ENCODE results near the gene ANGEL1. TPM values are rescaled to one million over a fixed set of nuclear protein-coding genes. Genes with fewer than 3 reads are reported as not detected.

ANGEL1 gene
- total RNA-seq, 1 donor = 6.7 TPM

DNA sequence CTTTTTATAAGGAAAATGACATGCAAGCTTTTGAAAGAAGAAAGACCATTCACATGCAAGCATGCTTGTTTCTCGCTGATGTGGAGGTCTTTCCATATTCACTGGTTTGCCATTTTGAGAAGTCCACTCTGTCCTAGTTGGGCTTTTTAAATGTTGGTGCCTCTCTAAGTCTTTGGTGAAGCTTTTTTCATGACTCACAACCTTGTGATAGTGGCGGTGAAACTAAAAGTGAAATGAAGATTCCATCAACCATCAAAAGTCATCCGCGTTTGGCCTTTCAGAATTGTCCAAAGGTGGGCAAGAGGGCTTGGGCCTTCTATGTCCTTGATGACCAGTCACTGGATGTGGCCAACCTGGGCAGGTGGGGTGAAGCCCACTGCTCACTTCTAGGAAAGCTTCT is 17.9 kb upstream of the ANGEL1 start:
- Histone ChIP-seq H3K4me1 (ENCODE audit: insufficient read depth, low read length) (peaks cover 16% of the 10 kb centered on the region), H3K9me3 (ENCODE audit: low read depth, low read length) (no peaks in the 10 kb centered on the region), H3K4me3 (ENCODE audit: low read length) (no peak overlapping the region), H3K27me3 (ENCODE audit: insufficient read depth, low read length) (no peaks in the 10 kb centered on the region)

DNA sequence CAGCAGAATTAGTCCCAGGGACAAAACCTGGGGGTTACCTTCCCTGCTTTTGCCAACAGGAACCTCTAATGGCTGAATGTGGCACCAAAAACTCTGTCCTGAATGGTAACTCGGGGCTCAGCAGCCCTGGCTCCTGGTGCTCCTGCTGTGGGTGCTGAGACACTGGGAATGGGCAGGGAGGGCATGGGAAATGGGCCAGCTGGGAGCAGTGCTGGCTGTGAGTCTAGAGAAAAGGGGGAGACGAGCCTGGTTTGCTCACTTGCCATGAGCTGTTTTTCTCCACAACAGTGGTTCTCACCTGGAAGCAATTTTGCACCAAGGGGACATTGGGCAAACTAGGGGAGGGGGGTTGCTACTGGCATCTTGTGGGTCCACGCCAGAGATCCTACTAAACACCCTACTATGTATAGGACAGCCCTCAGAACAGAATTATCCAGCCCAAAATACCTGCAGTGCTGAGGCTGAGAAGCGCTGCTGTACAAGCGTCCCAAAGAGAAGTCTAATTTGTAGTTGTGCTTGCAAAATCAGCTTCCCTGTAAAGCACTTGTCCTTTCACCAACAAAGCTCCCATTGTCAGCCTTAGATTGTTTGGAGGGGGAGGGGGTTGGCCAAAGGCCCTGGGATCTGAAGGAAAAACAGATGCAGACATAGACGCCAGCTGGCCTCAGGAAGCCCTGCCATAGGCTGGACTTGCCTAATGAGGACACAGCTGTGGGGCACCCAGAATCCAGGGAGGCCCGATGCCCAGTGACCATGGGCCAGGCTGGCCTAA is 17.2 kb upstream of the ANGEL1 start:
- Histone ChIP-seq H3K9me3 (ENCODE audit: low read depth, low read length) (no peaks in the 10 kb centered on the region), H3K27me3 (ENCODE audit: insufficient read depth, low read length) (no peaks in the 10 kb centered on the region), H3K4me1 (ENCODE audit: insufficient read depth, low read length) (peaks cover 16% of the 10 kb centered on the region), H3K4me3 (ENCODE audit: low read length) (no peak overlapping the region)

DNA sequence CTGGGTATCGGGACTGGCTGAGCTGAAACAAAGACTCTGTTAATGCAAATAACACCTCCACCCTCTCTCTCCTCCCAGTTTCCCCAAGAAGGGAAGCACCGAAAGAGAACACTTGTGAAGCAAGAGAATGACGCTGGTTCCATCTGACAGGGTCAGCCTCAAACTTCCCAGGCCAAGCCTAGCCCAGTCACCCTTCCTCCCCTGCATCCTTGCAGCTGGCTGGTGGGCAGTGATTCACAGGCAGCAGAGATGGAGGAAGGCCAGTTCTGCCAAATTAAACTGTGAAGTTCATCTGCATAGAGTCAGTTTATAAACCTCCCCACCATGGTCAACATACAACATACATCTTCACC is 16.3 kb upstream of the ANGEL1 start:
- no peaks in the 10 kb centered on the region for H3K27me3 ChIP-seq (ENCODE audit: insufficient read depth, low read length)
- H3K9me3 ChIP-seq (ENCODE audit: low read depth, low read length) = no peaks in the 10 kb centered on the region
- H3K4me1 ChIP-seq (ENCODE audit: insufficient read depth, low read length) = peaks cover 16% of the 10 kb centered on the region
- no peak overlapping the region for H3K4me3 ChIP-seq (ENCODE audit: low read length)

DNA sequence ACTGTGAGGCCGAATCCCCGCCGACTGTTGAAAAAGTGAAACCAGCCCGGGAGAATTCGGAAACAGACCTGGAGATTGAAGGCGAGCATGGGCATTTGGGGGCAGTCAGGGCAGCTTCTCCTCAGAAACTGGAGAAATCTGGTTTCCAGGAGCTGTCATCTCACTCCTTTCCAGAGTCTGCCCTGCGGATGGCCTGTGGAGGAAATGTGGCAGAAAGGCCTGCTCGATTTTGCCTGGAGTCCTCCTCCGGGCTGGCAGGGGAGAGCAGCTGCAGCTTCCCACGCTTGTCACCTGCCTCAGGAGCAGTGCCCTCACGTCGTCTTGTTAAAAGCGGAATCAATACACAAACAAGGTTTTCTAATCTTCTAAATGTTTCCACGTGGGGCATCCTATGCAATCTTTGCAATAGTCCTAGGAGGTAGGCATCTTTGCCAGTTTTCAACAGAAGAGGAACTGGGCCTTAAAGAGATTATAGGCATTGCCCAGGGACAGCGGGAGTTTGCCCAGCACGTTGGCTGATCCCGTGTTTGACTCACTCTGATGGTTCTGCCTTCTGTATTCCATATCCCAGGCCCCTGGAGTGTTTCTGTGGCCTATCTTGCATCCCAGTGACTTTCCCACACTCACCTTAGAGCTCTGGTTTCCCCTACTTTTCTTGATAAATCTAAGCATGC is 15.8 kb upstream of the ANGEL1 start:
- Histone ChIP-seq H3K4me3 (ENCODE audit: low read length) (no peak overlapping the region), H3K27me3 (ENCODE audit: insufficient read depth, low read length) (no peaks in the 10 kb centered on the region), H3K9me3 (ENCODE audit: low read depth, low read length) (no peaks in the 10 kb centered on the region), H3K4me1 (ENCODE audit: insufficient read depth, low read length) (peaks cover 16% of the 10 kb centered on the region)

DNA sequence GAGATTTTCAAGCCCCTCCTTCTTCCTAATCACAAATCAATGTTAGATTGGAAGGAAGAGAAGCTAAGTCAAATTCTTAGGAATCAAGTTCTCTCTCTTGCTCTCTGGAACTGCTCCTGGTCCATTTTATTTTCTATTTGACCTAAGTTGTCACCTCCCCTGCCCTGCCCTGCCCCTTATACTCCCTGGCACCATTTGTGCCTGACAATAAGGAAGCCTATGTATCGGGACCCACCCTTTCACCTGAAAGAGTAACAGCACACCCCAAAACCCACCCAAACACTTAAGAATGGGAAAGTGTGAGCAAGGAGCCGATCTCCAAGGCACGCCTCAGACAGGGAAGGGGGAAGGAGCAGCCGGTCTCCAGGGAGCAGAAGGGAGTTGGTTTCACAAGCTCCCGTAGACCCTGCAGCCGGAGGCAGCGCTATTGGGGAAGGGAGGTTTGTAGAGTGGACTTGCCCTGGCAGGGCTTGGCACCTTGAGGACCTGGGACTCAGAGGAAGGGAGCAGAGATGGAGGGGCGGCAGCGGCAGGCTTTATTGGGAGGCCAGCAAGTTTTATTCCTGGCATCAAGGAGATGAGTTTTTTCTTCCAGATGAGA is 15.1 kb upstream of the ANGEL1 start:
- H3K4me1 ChIP-seq (ENCODE audit: insufficient read depth, low read length) = peaks cover 12% of the 10 kb centered on the region
- H3K4me3 ChIP-seq (ENCODE audit: low read length) = no peak overlapping the region
- H3K9me3 ChIP-seq (ENCODE audit: low read depth, low read length) = no peaks in the 10 kb centered on the region
- H3K27me3 ChIP-seq (ENCODE audit: insufficient read depth, low read length) = no peaks in the 10 kb centered on the region

DNA sequence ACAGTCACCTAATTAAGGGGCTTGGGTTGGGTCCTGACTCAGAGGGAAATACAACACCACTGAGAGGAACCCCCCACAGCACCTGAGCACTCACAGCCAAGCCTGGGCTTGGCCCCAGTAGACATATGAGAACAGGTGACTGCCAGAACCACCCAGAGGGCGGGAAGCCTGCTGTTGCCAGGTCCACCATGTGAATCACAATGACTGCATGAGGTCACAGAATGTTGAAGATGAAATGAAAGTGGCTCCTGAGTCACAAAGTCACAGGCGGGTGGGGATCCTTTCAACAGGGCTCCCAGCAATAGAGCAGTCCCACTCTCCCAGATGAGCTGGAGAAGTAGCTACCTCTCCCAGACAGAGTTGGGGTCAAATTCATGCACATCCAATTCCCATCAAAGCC is 13.4 kb upstream of the ANGEL1 start, which contains the start of gene LRRC74A:
TSS of gene LRRC74A (plus strand) at position 287 of the 400 bp plus-strand sequence. CDS start 290 bp downstream, outside the sequence.
- Histone ChIP-seq H3K27me3 (ENCODE audit: insufficient read depth, low read length) (no peaks in the 10 kb centered on the region), H3K4me1 (ENCODE audit: insufficient read depth, low read length) (peaks cover 4% of the 10 kb centered on the region), H3K4me3 (ENCODE audit: low read length) (no peak within 1 kb of the TSS), H3K9me3 (ENCODE audit: low read depth, low read length) (no peaks in the 10 kb centered on the region)

DNA sequence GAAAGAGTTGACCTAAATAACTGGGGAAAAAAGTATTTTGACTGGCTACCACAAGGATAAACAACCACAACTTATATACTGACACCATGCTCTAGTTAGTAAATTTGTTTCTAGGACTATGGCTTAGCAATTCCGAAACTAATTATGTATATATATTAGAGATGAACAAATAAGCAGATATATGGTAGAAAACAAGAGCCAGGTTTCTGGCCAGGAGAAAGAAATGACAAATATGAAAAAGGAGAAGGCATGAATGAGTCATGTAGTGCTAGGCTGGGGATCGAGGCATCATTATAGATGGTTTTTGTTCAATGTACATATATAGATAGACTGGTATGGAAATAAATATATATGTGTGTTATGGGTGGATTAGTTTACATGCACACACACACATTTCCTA is 8.0 kb upstream of the ANGEL1 start:
- Histone ChIP-seq H3K4me1 (ENCODE audit: insufficient read depth, low read length) (no peaks in the 10 kb centered on the region), H3K9me3 (ENCODE audit: low read depth, low read length) (no peaks in the 10 kb centered on the region), H3K4me3 (ENCODE audit: low read length) (no peak overlapping the region)

DNA sequence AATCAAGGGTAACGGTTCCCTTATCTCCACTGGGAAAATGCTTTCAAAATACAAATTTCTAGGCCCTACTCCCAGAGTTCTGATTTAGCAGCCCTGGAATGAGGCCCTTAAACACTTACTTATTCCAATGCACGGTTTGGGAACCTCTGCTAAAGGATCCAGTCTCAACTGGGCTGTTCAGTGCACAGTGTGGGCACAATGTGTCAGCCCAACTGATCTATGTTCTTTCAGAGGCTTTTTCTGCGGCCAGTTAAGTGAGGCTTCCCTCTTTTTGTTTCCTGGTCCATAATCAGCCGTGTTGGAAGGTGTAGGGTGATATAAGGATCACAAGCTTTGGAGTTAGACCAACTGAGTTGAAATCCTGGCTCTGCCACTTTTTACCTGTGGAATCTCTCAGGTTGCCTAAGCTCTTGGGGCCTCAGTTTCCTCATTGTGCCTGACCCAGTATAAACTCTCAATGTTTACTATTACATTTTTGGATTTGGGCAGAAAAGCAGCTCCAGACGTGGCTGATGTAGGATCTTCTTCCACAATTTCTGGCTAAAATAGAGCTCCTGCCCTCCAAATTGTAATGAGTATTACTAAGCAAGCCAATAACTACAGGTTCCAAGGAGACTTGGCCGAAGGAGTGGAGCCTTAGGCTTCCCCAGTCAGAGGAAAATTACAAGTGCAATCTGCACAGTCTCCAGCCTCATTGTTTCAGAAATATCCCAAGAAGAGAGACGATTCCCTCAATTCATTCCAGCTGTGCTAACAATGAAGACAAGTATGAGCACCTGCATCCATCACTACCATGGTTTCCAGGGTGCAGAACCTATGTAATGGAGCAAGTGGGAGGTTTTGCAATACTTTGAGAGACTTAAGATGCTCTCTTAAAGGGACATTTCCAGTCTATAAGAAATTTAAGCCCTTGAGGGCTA is 2.3 kb upstream of the ANGEL1 start:
- Histone ChIP-seq H3K4me3 (ENCODE audit: low read length) (no peak overlapping the region), H3K4me1 (ENCODE audit: insufficient read depth, low read length) (peaks cover 25% of the 10 kb centered on the region)

More for the DNA sequence above, 8.0 kb upstream of the ANGEL1 start:
- peaks cover 10% of the 10 kb centered on the region for H3K27me3 ChIP-seq (ENCODE audit: insufficient read depth, low read length)

DNA sequence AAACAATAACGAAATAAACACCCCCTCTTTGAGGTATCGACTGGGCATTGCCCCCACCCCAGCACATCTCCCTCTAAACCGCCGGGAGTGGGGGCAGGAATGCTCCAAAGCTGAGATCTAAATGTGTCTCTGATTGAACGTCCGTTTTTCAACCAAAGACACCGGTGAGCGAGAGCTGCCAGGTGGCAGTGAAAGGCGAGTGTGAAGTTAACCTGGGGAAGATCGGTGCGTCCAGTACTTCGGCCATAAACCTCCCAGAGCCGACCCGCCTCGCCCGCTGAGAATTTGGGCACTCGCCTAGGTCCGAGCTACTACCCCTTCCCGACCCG is 625 bp downstream of the ANGEL1 start:
- no peaks in the 10 kb centered on the region for H3K27me3 ChIP-seq (ENCODE audit: insufficient read depth, low read length)
- H3K4me1 ChIP-seq (ENCODE audit: insufficient read depth, low read length) = peaks cover 25% of the 10 kb centered on the region
- no peaks in the 10 kb centered on the region for H3K9me3 ChIP-seq (ENCODE audit: low read depth, low read length)
- H3K4me3 ChIP-seq (ENCODE audit: low read length) = peak overlapping the region; percentile 69

More for the DNA sequence above, 2.3 kb upstream of the ANGEL1 start:
- peaks cover 10% of the 10 kb centered on the region for H3K27me3 ChIP-seq (ENCODE audit: insufficient read depth, low read length)
- no peaks in the 10 kb centered on the region for H3K9me3 ChIP-seq (ENCODE audit: low read depth, low read length)

DNA sequence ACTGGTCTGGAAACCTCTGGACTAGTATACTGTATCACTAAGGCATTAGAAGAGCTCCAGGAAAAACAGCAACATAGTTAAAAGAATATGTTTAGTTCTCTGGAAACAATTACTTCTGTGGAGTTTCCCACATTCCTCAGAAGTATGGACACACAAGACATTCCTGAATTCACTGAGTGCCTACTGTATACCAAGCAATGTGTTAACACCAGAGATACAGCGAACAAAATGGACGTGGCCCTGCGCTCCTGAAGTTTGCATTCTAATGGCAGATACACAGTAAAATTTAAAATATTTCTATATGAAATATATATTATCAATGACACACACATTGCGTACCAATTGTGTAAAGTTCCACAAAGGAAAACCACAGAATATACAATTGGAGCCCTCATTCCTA is 1.1 kb downstream of the ANGEL1 start:
- Histone ChIP-seq H3K4me1 (ENCODE audit: insufficient read depth, low read length) (peaks cover 25% of the 10 kb centered on the region), H3K9me3 (ENCODE audit: low read depth, low read length) (no peaks in the 10 kb centered on the region), H3K27me3 (ENCODE audit: insufficient read depth, low read length) (no peaks in the 10 kb centered on the region), H3K4me3 (ENCODE audit: low read length) (peak overlapping the region; percentile 69)

DNA sequence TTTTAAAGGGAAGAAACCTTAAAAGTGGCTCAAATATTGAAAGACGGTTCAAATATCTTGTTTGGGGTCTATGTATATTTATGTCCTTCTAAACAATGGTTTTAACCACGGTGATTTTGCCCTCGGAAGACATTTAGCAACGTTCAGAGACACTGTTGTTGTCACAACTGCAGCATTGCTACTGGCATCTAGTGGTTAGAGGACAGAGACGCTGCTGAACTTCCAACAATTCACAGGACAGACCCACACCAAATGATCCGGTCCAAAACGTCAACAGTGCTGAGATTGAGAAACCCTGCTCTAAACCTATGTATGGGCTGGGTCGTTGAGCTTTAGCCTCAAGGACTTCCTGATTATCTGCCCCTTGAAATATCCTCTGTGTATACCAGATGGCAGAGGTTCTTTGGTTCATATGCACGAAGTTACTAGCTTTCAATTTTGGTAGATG is 1.7 kb downstream of the ANGEL1 start:
- no peak overlapping the region for H3K4me3 ChIP-seq (ENCODE audit: low read length)
- no peaks in the 10 kb centered on the region for H3K9me3 ChIP-seq (ENCODE audit: low read depth, low read length)
- H3K27me3 ChIP-seq (ENCODE audit: insufficient read depth, low read length) = no peaks in the 10 kb centered on the region
- peaks cover 25% of the 10 kb centered on the region for H3K4me1 ChIP-seq (ENCODE audit: insufficient read depth, low read length)

DNA sequence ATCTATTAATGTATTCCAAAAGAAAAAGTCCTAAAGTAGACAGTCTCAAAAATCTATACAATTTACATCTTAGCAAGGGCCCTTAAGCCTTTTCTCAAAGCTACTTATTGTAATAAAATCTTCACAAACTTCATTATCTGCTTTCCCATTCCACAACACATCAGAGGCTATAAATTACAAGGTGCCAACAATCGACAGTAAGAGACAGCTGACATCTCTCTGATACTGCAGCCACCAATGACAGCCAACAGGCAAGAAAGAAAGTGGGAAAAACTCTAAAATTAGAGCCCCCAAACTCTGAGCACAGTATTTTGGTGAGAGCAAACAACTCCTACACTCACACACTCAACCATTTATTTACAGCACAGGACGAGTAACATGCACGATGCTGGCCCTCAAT is 2.2 kb downstream of the ANGEL1 start:
- Histone ChIP-seq H3K9me3 (ENCODE audit: low read depth, low read length) (no peaks in the 10 kb centered on the region), H3K4me1 (ENCODE audit: insufficient read depth, low read length) (peaks cover 25% of the 10 kb centered on the region), H3K27me3 (ENCODE audit: insufficient read depth, low read length) (no peaks in the 10 kb centered on the region), H3K4me3 (ENCODE audit: low read length) (no peak overlapping the region)

DNA sequence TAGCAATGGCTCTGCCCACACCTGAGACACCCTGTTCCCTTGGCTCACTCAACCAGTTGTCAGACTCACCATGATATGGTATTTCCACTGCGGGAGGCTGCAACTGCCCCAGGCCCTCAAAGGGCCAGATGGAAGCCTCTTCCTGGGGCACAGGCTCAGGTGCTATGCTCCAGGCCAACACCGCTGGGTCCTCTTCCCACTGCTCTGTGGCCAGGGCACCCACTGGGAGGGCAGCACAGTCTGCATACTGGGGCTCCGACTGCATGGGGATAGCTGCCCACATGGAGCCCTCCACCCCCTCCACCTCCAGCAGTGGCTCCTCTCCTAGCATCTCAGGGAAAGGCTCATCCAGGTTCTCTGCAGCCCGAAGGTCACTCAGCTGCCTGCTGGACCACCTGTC is 3.7 kb downstream of the ANGEL1 start:
- Histone ChIP-seq H3K9me3 (ENCODE audit: low read depth, low read length) (no peaks in the 10 kb centered on the region), H3K27me3 (ENCODE audit: insufficient read depth, low read length) (no peaks in the 10 kb centered on the region), H3K4me1 (ENCODE audit: insufficient read depth, low read length) (peaks cover 25% of the 10 kb centered on the region), H3K4me3 (ENCODE audit: low read length) (no peak overlapping the region)

DNA sequence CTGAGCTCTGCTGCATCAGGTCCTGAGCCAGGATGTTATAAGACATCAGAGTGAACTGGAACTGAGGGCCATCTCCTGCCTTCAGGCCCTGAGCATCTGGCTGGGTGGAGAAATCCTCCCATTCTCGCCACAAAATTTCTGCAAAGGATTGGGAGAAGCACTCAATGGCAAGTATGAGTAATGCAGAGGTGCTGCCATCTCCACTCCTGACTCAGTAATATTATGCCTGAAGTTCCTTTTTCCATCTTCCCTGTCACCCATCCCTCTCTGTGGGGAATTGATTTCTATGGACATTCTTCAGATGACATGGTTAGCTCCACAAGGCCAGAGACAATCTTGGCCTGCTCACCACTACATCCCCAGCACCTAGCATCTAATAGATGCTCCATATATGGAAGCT is 4.7 kb downstream of the ANGEL1 start:
- no peak overlapping the region for H3K4me3 ChIP-seq (ENCODE audit: low read length)
- H3K4me1 ChIP-seq (ENCODE audit: insufficient read depth, low read length) = peaks cover 24% of the 10 kb centered on the region
- no peaks in the 10 kb centered on the region for H3K27me3 ChIP-seq (ENCODE audit: insufficient read depth, low read length)
- no peaks in the 10 kb centered on the region for H3K9me3 ChIP-seq (ENCODE audit: low read depth, low read length)

DNA sequence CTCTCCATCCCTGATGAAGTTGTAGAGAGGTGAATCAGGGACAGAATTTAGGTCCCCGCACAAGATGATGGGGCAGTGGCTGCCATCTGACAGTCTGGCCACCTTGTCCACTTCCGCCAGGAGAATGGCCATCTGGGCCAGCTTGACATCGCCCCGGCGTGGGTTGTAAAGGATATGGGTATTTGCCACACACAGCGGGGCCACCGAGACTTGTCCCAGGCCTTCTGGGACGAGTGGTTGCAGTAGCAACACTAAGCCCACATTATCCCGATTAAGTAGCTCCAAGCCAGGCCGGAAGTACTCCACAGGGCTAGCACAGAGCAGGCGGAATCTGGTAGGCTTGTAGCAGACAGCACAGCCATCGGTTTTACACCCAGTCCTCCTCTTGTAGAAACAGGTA is 6.2 kb downstream of the ANGEL1 start:
- Histone ChIP-seq H3K4me3 (ENCODE audit: low read length) (no peak overlapping the region), H3K4me1 (ENCODE audit: insufficient read depth, low read length) (peaks cover 13% of the 10 kb centered on the region), H3K9me3 (ENCODE audit: low read depth, low read length) (no peaks in the 10 kb centered on the region), H3K27me3 (ENCODE audit: insufficient read depth, low read length) (no peaks in the 10 kb centered on the region)
